ENCODE measurements around the gene MXD4. TPM values are rescaled to one million over a fixed set of nuclear protein-coding genes. Genes with fewer than 3 reads are reported as not detected.
A peak's percentile ranks its signal among the peaks of the same experiment; 100 is the strongest.

MXD4 gene
- polyA plus RNA-seq, 2 donors, result 14.5 to 27.2 TPM

GRCh38 chr4:2259036-2259540 lies 2.8 kb downstream of the MXD4 start:
- no peaks in the 10 kb centered on the region for H3K9me3 ChIP-seq (ENCODE audit: control insufficient read depth in 2 of 2, insufficient read depth in 1 of 2, low read depth in 1 of 2, low read length in 1 of 2)
- H3K36me3 ChIP-seq (ENCODE audit: control insufficient read depth in 2 of 2, insufficient read depth in 2 of 2, low read length in 1 of 2), result peaks cover 0 to 22% of the 10 kb centered on the region in 2 donors
- H3K27me3 ChIP-seq (ENCODE audit: control insufficient read depth in 1 of 2, insufficient read depth in 2 of 2, low read length in 2 of 2), result no peaks in the 10 kb centered on the region
- 70% methylated on average over 10 to 13 of the region's 13 CpGs for WGBS, 2 donors
- peak overlapping the region in 1 of 2 donors; percentile 36 for H3K27ac ChIP-seq (ENCODE audit: low read depth in 2 of 2, low read length in 1 of 2)
- H3K4me3 ChIP-seq (ENCODE audit: low read depth in 1 of 2, low read length in 2 of 2), result no peak overlapping the region
- peaks cover 24 to 37% of the 10 kb centered on the region in 2 donors for H3K4me1 ChIP-seq (ENCODE audit: control insufficient read depth in 2 of 2, insufficient read depth in 2 of 2, low read length in 1 of 2)

DNA sequence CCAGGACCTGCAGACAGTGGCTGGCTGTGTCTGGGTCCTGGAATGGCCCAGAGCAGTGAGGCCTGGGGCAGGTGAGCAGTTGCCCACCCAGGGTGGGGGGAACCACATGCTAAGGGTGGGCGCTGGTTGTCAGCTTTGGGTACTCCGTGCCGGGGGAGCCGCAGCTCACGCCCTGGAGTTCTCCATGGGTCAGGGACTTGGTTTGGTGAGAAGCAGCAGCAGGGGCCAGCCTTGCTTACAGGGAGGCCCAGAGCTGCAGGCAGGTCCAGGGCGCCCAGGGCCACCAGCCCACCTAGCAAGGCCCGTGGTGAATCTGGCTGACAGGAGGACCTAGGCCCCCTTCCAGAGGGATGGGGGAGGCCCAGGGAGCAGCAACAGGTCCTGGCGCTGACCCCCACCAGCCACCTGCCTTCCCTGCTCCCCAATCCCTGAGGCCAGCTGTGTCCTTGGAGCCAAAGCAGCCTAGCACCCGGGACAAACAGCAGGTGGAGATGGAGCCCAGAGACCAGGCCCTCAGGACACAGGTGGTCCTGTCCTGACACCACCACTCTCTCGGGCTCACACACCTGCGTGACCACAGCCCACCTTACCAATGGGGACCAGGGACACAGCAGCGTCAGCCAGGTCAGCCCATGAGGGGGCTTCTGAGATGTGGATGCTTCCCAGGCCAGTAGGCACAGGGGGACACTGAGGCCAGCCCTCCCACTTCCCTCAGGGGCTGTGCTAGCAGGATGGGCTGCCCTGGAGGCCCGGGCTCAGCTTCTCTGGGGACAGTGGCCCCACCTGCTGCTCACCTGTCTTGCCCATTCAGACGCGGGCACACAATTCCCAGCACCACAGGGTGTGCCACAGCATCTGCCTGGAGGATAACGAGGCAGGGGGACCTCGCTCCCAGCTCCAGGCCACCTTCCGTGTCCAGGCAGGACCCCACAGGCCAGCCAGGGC lies 3.5 kb downstream of the MXD4 start:
- Histone ChIP-seq H3K27ac (ENCODE audit: low read depth in 2 of 2, low read length in 1 of 2) (peak overlapping the region in 1 of 2 donors; percentile 43), H3K4me3 (ENCODE audit: low read depth in 1 of 2, low read length in 2 of 2) (no peak overlapping the region), H3K4me1 (ENCODE audit: control insufficient read depth in 2 of 2, insufficient read depth in 2 of 2, low read length in 1 of 2) (peaks cover 24 to 40% of the 10 kb centered on the region in 2 donors), H3K9me3 (ENCODE audit: control insufficient read depth in 2 of 2, insufficient read depth in 1 of 2, low read depth in 1 of 2, low read length in 1 of 2) (no peaks in the 10 kb centered on the region), H3K27me3 (ENCODE audit: control insufficient read depth in 1 of 2, insufficient read depth in 2 of 2, low read length in 2 of 2) (no peaks in the 10 kb centered on the region), H3K36me3 (ENCODE audit: control insufficient read depth in 2 of 2, insufficient read depth in 2 of 2, low read length in 1 of 2) (peaks cover 0 to 27% of the 10 kb centered on the region in 2 donors)
- WGBS, 2 donors, result 85 to 86% methylated on average over 17 to 18 of the region's 18 CpGs

DNA sequence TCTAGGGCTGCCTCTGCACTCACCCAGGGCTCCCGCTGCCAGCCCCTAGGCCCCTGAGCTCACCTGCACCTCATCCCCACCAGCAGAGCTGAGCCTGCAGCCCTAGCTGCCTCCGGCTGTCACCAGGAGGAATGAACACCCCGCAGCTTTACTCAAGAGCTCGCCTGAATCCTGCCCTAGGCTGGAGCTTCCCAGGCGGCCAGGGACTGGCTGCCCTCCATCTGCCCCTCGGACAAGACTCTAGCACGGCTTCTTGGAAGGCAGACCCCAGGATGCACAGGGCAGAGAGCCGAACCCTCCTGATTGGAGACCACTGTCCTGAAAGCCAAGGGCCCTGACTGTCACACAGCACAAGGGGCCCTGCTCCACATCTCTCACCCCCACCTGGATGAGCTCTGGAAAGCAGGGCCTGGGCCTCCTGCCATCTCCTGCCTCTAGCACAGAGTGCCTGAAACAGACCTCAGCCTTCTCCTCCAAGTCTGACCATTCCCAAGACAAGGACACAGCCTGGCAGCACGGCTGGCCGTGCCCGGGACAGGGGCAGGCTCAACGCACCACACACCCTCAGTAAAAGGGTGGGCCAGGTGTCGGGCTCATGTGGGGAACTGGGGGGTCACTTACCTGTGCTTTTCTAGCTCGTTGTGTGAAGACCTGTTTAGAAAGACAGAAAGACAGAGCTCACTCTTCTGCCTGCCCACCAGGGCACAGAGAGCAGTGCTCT lies 4.4 kb downstream of the MXD4 start:
- H3K27ac ChIP-seq (ENCODE audit: low read depth in 2 of 2, low read length in 1 of 2), result peak overlapping the region; percentile 43 to 69
- H3K27me3 ChIP-seq (ENCODE audit: control insufficient read depth in 1 of 2, insufficient read depth in 2 of 2, low read length in 2 of 2), result no peaks in the 10 kb centered on the region
- WGBS, 2 donors, result 73 to 79% methylated on average over 14 of the region's 14 CpGs
- peaks cover 24 to 35% of the 10 kb centered on the region in 2 donors for H3K4me1 ChIP-seq (ENCODE audit: control insufficient read depth in 2 of 2, insufficient read depth in 2 of 2, low read length in 1 of 2)
- H3K4me3 ChIP-seq (ENCODE audit: low read depth in 1 of 2, low read length in 2 of 2), result no peak overlapping the region
- peaks cover 0 to 31% of the 10 kb centered on the region in 2 donors for H3K36me3 ChIP-seq (ENCODE audit: control insufficient read depth in 2 of 2, insufficient read depth in 2 of 2, low read length in 1 of 2)
- no peaks in the 10 kb centered on the region for H3K9me3 ChIP-seq (ENCODE audit: control insufficient read depth in 2 of 2, insufficient read depth in 1 of 2, low read depth in 1 of 2, low read length in 1 of 2)

GRCh38 chr4:2256781-2257191 lies 5.1 kb downstream of the MXD4 start:
- peak overlapping the region; percentile 68 to 74 for H3K27ac ChIP-seq (ENCODE audit: low read depth in 2 of 2, low read length in 1 of 2)
- H3K4me1 ChIP-seq (ENCODE audit: control insufficient read depth in 2 of 2, insufficient read depth in 2 of 2, low read length in 1 of 2), result peaks cover 24 to 35% of the 10 kb centered on the region in 2 donors
- WGBS, 2 donors, result 62 to 63% methylated on average over 12 of the region's 12 CpGs
- H3K36me3 ChIP-seq (ENCODE audit: control insufficient read depth in 2 of 2, insufficient read depth in 2 of 2, low read length in 1 of 2), result peaks cover 7 to 38% of the 10 kb centered on the region in 2 donors
- H3K27me3 ChIP-seq (ENCODE audit: control insufficient read depth in 1 of 2, insufficient read depth in 2 of 2, low read length in 2 of 2), result no peaks in the 10 kb centered on the region
- no peaks in the 10 kb centered on the region for H3K9me3 ChIP-seq (ENCODE audit: control insufficient read depth in 2 of 2, insufficient read depth in 1 of 2, low read depth in 1 of 2, low read length in 1 of 2)
- H3K4me3 ChIP-seq (ENCODE audit: low read depth in 1 of 2, low read length in 2 of 2), result no peak overlapping the region

DNA sequence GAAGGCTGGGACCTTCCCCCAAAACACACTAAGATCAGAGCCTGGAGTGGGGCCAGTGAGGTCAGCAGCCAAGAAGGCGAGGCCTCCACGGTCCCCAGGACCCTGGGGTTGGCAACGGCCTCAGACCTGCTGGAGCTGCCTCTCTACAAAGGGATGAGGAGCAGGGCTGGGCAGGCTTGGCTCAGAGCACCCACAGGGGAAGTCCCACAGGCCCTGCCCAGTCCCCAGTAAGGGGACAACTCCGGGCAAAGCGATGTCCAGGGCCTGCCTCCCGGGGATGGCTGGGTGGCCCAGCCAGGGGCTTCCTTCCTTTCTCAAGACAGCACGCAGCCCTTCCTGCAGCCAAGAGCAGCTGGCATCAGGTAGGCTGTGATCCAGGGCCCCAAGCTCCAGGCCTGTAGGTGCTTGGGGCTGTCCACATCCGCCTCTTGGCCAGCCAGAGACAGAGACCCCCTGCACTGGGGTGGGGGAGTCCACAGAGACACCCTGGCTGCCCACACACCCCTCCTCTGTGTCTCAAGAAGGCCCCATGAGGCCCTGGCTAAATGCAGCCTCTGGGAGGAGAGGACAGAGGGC lies 5.7 kb downstream of the MXD4 start:
- peaks cover 7 to 42% of the 10 kb centered on the region in 2 donors for H3K36me3 ChIP-seq (ENCODE audit: control insufficient read depth in 2 of 2, insufficient read depth in 2 of 2, low read length in 1 of 2)
- H3K4me1 ChIP-seq (ENCODE audit: control insufficient read depth in 2 of 2, insufficient read depth in 2 of 2, low read length in 1 of 2), result peaks cover 24 to 36% of the 10 kb centered on the region in 2 donors
- WGBS, 2 donors, result 24 to 47% methylated on average over 7 to 8 of the region's 8 CpGs
- H3K27ac ChIP-seq (ENCODE audit: low read depth in 2 of 2, low read length in 1 of 2), result peak overlapping the region; percentile 68 to 74
- H3K4me3 ChIP-seq (ENCODE audit: low read depth in 1 of 2, low read length in 2 of 2), result no peak overlapping the region
- no peaks in the 10 kb centered on the region for H3K27me3 ChIP-seq (ENCODE audit: control insufficient read depth in 1 of 2, insufficient read depth in 2 of 2, low read length in 2 of 2)
- no peaks in the 10 kb centered on the region for H3K9me3 ChIP-seq (ENCODE audit: control insufficient read depth in 2 of 2, insufficient read depth in 1 of 2, low read depth in 1 of 2, low read length in 1 of 2)

GRCh38 chr4:2255501-2256155 lies 6.3 kb downstream of the MXD4 start:
- H3K4me3 ChIP-seq (ENCODE audit: low read depth in 1 of 2, low read length in 2 of 2), result no peak overlapping the region
- H3K9me3 ChIP-seq (ENCODE audit: control insufficient read depth in 2 of 2, insufficient read depth in 1 of 2, low read depth in 1 of 2, low read length in 1 of 2), result no peaks in the 10 kb centered on the region
- no peaks in the 10 kb centered on the region for H3K27me3 ChIP-seq (ENCODE audit: control insufficient read depth in 1 of 2, insufficient read depth in 2 of 2, low read length in 2 of 2)
- H3K36me3 ChIP-seq (ENCODE audit: control insufficient read depth in 2 of 2, insufficient read depth in 2 of 2, low read length in 1 of 2), result peaks cover 7 to 48% of the 10 kb centered on the region in 2 donors
- peaks cover 21 to 35% of the 10 kb centered on the region in 2 donors for H3K4me1 ChIP-seq (ENCODE audit: control insufficient read depth in 2 of 2, insufficient read depth in 2 of 2, low read length in 1 of 2)
- peak overlapping the region; percentile 68 to 74 for H3K27ac ChIP-seq (ENCODE audit: low read depth in 2 of 2, low read length in 1 of 2)
- 28 to 49% methylated on average over 18 of the region's 18 CpGs for WGBS, 2 donors

DNA sequence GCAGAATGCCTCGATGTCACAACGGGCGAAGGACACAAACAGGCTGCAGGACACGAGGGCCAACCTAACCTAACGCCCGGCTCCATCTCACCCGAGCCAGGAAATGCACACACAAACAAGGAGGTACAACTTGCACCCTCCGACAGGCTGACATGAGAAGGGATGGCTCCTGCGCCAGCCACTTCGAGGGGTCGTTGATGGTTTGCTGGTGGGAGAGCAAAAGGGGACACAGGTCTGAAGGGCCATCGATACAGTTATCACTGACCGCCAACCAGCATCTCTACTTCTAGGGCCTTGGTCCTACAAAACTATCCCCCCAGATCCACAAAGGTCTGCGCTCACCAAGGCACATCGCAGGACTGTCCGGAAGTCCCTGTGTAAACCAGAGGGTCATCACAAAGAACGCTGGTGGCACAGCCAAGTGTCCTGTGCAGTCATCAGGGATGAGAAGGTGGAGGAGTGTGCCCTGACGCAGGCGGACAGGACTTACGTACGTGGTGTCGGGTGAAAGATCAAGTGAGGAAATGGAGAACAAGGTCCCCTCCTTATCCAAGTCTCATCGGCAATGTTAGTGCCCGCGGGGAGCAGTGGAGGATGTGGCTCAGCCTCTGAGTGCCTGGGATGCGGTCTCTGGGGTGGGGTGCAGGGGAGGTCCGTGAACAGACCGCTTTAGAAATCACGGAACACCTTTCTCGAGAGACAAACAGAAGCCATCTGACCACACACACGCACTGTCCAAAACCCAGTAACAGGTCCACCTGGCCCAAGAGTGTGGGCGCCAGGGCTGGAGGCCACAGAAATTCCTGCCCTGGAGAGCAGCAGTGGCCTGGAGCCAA lies 7.0 kb downstream of the MXD4 start:
- Histone ChIP-seq H3K27ac (ENCODE audit: low read depth in 2 of 2, low read length in 1 of 2) (peak overlapping the region; percentile 68 to 74), H3K27me3 (ENCODE audit: control insufficient read depth in 1 of 2, insufficient read depth in 2 of 2, low read length in 2 of 2) (no peaks in the 10 kb centered on the region), H3K4me3 (ENCODE audit: low read depth in 1 of 2, low read length in 2 of 2) (no peak overlapping the region), H3K4me1 (ENCODE audit: control insufficient read depth in 2 of 2, insufficient read depth in 2 of 2, low read length in 1 of 2) (peaks cover 16 to 30% of the 10 kb centered on the region in 2 donors), H3K36me3 (ENCODE audit: control insufficient read depth in 2 of 2, insufficient read depth in 2 of 2, low read length in 1 of 2) (peaks cover 7 to 55% of the 10 kb centered on the region in 2 donors), H3K9me3 (ENCODE audit: control insufficient read depth in 2 of 2, insufficient read depth in 1 of 2, low read depth in 1 of 2, low read length in 1 of 2) (no peaks in the 10 kb centered on the region)
- WGBS, 2 donors, result 80 to 84% methylated on average over 32 of the region's 32 CpGs

- peaks cover 7 to 55% of the 10 kb centered on the region in 2 donors for H3K36me3 ChIP-seq (ENCODE audit: control insufficient read depth in 2 of 2, insufficient read depth in 2 of 2, low read length in 1 of 2)
- 72 to 78% methylated on average over 32 of the region's 32 CpGs for WGBS, 2 donors
- peaks cover 10 to 18% of the 10 kb centered on the region in 2 donors for H3K4me1 ChIP-seq (ENCODE audit: control insufficient read depth in 2 of 2, insufficient read depth in 2 of 2, low read length in 1 of 2)
- no peaks in the 10 kb centered on the region for H3K9me3 ChIP-seq (ENCODE audit: control insufficient read depth in 2 of 2, insufficient read depth in 1 of 2, low read depth in 1 of 2, low read length in 1 of 2)
- no peak overlapping the region for H3K27ac ChIP-seq (ENCODE audit: low read depth in 2 of 2, low read length in 1 of 2)
- H3K4me3 ChIP-seq (ENCODE audit: low read depth in 1 of 2, low read length in 2 of 2), result no peak overlapping the region
- H3K27me3 ChIP-seq (ENCODE audit: control insufficient read depth in 1 of 2, insufficient read depth in 2 of 2, low read length in 2 of 2), result no peaks in the 10 kb centered on the region
Measured at GRCh38 chr4:2253160-2254084, 8.5 kb downstream of the MXD4 start.

Data from esophagus (tissue), 2 donors.